ENCODE measurements around the gene CGREF1.

DNA sequence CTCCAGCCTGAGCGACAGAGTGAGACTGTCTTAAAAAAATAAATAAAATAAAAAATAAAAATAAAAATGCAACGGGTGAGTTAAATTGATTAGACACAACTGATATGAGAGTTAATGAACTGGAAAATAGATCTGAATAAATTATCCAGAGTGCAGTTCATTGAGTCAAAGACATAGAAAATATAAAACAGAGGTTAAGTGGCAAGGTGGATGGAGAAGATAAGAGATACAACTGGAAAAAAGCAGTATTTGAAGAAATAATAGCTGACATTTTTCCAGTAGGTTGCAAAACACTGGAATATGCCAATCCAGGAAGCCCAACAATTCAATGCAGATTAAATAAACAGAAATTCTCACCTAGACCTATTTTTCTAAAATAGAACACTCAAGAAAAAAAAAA is 10.7 kb downstream of the CGREF1 start:
- TF ChIP-seq, protein P1, sequence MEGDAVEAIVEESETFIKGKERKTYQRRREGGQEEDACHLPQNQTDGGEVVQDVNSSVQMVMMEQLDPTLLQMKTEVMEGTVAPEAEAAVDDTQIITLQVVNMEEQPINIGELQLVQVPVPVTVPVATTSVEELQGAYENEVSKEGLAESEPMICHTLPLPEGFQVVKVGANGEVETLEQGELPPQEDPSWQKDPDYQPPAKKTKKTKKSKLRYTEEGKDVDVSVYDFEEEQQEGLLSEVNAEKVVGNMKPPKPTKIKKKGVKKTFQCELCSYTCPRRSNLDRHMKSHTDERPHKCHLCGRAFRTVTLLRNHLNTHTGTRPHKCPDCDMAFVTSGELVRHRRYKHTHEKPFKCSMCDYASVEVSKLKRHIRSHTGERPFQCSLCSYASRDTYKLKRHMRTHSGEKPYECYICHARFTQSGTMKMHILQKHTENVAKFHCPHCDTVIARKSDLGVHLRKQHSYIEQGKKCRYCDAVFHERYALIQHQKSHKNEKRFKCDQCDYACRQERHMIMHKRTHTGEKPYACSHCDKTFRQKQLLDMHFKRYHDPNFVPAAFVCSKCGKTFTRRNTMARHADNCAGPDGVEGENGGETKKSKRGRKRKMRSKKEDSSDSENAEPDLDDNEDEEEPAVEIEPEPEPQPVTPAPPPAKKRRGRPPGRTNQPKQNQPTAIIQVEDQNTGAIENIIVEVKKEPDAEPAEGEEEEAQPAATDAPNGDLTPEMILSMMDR (IDR thresholded peaks at IDR 0.05; ENCODE audit: poor library complexity, severe bottlenecking): no peak
- TF ChIP-seq MXI1 (conservative IDR thresholded peaks at IDR 0.05; ENCODE audit: poor library complexity, severe bottlenecking) (no peak), EZH2 (IDR thresholded peaks at IDR 0.05; ENCODE audit: borderline replicate concordance, insufficient read depth, low read length, poor library complexity, severe bottlenecking) (no peak), SMC3 (conservative IDR thresholded peaks at IDR 0.05; ENCODE audit: poor library complexity) (no peak), EP300 (conservative IDR thresholded peaks at IDR 0.05; ENCODE audit: poor library complexity, severe bottlenecking) (no peak), POLR2AphosphoS5 (IDR thresholded peaks at IDR 0.05) (no peak), TAF1 (IDR thresholded peaks at IDR 0.05; ENCODE audit: low read depth) (no peak)
- TF ChIP-seq, protein P2, sequence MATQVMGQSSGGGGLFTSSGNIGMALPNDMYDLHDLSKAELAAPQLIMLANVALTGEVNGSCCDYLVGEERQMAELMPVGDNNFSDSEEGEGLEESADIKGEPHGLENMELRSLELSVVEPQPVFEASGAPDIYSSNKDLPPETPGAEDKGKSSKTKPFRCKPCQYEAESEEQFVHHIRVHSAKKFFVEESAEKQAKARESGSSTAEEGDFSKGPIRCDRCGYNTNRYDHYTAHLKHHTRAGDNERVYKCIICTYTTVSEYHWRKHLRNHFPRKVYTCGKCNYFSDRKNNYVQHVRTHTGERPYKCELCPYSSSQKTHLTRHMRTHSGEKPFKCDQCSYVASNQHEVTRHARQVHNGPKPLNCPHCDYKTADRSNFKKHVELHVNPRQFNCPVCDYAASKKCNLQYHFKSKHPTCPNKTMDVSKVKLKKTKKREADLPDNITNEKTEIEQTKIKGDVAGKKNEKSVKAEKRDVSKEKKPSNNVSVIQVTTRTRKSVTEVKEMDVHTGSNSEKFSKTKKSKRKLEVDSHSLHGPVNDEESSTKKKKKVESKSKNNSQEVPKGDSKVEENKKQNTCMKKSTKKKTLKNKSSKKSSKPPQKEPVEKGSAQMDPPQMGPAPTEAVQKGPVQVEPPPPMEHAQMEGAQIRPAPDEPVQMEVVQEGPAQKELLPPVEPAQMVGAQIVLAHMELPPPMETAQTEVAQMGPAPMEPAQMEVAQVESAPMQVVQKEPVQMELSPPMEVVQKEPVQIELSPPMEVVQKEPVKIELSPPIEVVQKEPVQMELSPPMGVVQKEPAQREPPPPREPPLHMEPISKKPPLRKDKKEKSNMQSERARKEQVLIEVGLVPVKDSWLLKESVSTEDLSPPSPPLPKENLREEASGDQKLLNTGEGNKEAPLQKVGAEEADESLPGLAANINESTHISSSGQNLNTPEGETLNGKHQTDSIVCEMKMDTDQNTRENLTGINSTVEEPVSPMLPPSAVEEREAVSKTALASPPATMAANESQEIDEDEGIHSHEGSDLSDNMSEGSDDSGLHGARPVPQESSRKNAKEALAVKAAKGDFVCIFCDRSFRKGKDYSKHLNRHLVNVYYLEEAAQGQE (IDR thresholded peaks at IDR 0.05; ENCODE audit: borderline replicate concordance): no peak
